Caco-2 (cell line): ENCODE results near the gene FNIP1. TPM values are rescaled to one million over a fixed set of nuclear protein-coding genes. Genes with fewer than 3 reads are reported as not detected.

Experiments
- BruUV-seq: library from RNA; stranded (reverse); fragments of 400-500 nt; replicated peaks from 2 replicates; lab custom pipeline; 2021; lab: Mats Ljungman, UMichigan
- CTCF ChIA-PET: fragments of 300-600 bp; sonication (Branson Sonifier 250); formaldehyde crosslinking; loops from one replicate; lab custom pipeline; 2022; ENCODE audit warnings: antibody characterized with exemption; lab: Charles Lee
- POLR2A ChIA-PET: fragments of 300-600 bp; sonication (Branson Sonifier 250); formaldehyde crosslinking; loops from one replicate; lab custom pipeline; 2022; ENCODE audit warnings: antibody characterized with exemption; lab: Charles Lee
- DNase-seq, 2 experiments: peaks; one replicate each; pipeline versions ENCODE4 v3.0.0 to v3.0.0-alpha.2; 2020 to 2022
- H3K27me3 ChIP-seq: replicated peaks from 2 replicates; pipeline ENCODE4 v1.6.0; 2011; ENCODE audit warnings: low read length; ENCODE audit not compliant: control insufficient read depth, insufficient read depth
- H3K36me3 ChIP-seq: 2 replicates; pipeline ENCODE4 v1.5.1; 2011; ENCODE audit warnings: low read length; ENCODE audit not compliant: control insufficient read depth, insufficient read depth
- H3K4me1 ChIP-seq: fragments of 250-450 bp; sonication (Bioruptor Pico); 2 replicates; pipeline ENCODE4 v1.5.1; 2020; ENCODE audit warnings: mild to moderate bottlenecking
- H3K4me3 ChIP-seq: 2 replicates; pipeline ENCODE4 v1.5.1; 2011; ENCODE audit warnings: low read depth, mild to moderate bottlenecking, control low read depth, low read length
- H3K9me3 ChIP-seq: fragments of 250-450 bp; sonication (Bioruptor Pico); 2 replicates; pipeline ENCODE4 v1.5.1; 2020; ENCODE audit warnings: mild to moderate bottlenecking, moderate library complexity
- H3K27ac Mint-ChIP-seq: one replicate; pipeline ENCODE4 v1.8.0; 2022; ENCODE audit warnings: mixed read lengths; ENCODE audit not compliant: unreplicated experiment
- H3K27me3 Mint-ChIP-seq: one replicate; pipeline ENCODE4 v1.8.0; 2022; ENCODE audit warnings: mixed read lengths; ENCODE audit not compliant: insufficient read depth, unreplicated experiment
- H3K36me3 Mint-ChIP-seq: one replicate; pipeline ENCODE4 v1.8.0; 2022; ENCODE audit warnings: mild to moderate bottlenecking, mixed read lengths; ENCODE audit not compliant: insufficient read depth, unreplicated experiment
- H3K4me1 Mint-ChIP-seq: one replicate; pipeline ENCODE4 v1.8.0; 2022; ENCODE audit warnings: low read depth, mixed read lengths; ENCODE audit not compliant: unreplicated experiment
- H3K4me3 Mint-ChIP-seq: one replicate; pipeline ENCODE4 v1.8.0; 2022; ENCODE audit warnings: mild to moderate bottlenecking, moderate library complexity, mixed read lengths; ENCODE audit not compliant: unreplicated experiment
- H3K9me3 Mint-ChIP-seq: one replicate; pipeline ENCODE4 v1.8.0; 2022; ENCODE audit warnings: mixed read lengths; ENCODE audit not compliant: unreplicated experiment
- intact Hi-C: fragments of 100-400 bp; cut with micrococcal nuclease; formaldehyde crosslinking; loops from one replicate; pipeline ENCODE4 v1.10.0; 2022; ENCODE audit not compliant: unreplicated experiment
- total RNA-seq: library from RNA; stranded (reverse); gene quantifications from 2 replicates; pipeline ENCODE4 v1.2.3, GENCODE V29; 2022
- TF ChIP-seq, protein P1 (sequence below), 2 experiments: fragments of 200-600 bp in 1 of 2; IDR thresholded peaks; 1 replicate in 1 of 2; 2 replicates in 1 of 2; pipeline versions ENCODE4 v1.5.1 to v1.8.0; 2011 to 2022; ENCODE audit warnings: antibody characterized with exemption in 1 of 2, control low read depth in 1 of 2, inconsistent platforms in 1 of 2, low read depth in 1 of 2, low read length in 1 of 2, mild to moderate bottlenecking in 1 of 2, moderate library complexity in 1 of 2; ENCODE audit not compliant: insufficient read depth in 1 of 2, severe bottlenecking in 1 of 2, unreplicated experiment in 1 of 2

Gene FNIP1
- total RNA-seq, 1 experiment from 2014 or later = 45.0 TPM

DNA sequence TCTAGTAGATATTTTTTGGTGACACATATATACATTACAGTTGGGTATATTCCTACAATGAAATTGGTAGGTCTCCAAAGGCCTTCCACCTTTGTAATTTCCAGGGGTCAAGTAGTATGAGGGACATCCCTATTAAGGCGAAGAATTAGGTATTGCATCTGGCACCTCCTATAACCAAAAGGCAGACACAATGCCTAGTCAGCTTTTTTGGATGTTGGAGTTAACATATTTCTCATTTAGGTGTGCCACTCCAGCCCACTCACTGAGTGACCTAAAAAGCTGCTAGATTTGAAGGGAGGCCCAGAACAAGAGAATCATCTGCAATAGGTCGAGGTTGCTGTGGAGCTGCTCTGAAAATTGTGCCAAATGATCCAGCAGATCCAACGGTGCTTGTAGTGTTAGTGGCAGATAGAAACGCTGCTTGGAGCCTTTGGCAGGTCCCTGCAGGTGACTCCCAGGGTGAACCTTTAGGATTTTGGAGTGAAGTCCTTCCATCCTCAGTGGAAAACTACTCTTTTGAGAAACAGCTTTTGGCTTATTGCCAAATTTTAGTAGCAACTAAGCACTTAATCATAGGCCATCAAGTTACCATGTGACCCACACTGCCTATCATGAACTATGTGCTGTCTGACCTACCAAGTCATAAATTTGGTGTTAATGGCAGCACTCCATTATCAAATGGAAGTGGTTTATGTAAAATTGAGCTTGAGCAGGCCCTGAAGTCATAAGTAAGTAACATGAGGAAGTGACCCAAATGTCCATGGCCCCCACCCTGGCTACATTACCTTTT, 15.7 kb upstream of the FNIP1 start:
- POLR2A ChIA-PET = no interaction called here
- H3K4me3 ChIP-seq = no peak overlapping the region

DNA sequence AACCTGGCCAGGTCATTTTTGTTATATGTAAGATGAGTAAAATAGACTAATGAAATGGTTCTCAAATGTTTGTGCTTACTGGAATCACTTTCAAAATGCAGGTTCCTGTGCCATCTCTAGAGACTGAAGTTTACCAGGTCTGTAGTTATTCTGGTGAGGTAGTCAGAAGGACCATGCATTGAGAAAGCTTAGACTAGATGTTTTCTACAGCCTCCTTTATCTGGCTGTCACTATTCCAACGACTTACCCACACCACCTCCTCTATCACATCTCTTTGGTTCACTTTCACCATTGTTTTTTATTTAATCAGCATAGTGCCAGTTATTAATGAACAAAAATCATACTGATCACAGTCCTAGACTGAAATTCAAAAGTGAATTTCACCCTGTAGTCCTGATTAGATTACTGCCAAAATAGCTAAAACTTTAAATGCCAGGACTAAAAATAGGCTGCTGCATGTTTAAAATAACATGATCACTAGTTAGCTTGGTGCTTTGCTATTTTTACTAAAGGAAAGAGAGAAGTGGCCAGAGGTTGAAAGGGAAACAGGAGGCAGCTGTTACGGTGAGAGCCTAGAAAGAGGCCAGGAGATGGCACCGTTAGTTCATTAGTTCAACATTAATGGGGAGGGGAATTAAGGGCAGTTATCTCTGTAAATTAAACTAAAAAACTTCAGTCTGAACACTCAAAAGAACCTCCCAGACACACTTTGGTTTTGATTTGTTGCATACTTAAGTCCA, 13.9 kb upstream of the FNIP1 start:
- Histone ChIP-seq H3K36me3 (no peaks in the 10 kb centered on the region), H3K9me3 (0 out of 2 replicates have a peak, but pooled peaks cover 3% of the 10 kb centered on the region), H3K4me1 (peaks cover 10% of the 10 kb centered on the region), H3K4me3 (no peak overlapping the region), H3K27me3 (no peaks in the 10 kb centered on the region; the same call in 1 of the 2 replicates)
- Mint-ChIP-seq H3K36me3 (no peaks in the 10 kb centered on the region), H3K27ac (no peak overlapping the region), H3K4me1 (no peaks in the 10 kb centered on the region), H3K27me3 (peaks cover 5% of the 10 kb centered on the region), H3K4me3 (no peak overlapping the region), H3K9me3 (peaks cover 7% of the 10 kb centered on the region)
- POLR2A ChIA-PET = no interaction called here
- intact Hi-C loops = no loop called here
- no TSS peak for BruUV-seq
- TF ChIP-seq, protein P1, sequence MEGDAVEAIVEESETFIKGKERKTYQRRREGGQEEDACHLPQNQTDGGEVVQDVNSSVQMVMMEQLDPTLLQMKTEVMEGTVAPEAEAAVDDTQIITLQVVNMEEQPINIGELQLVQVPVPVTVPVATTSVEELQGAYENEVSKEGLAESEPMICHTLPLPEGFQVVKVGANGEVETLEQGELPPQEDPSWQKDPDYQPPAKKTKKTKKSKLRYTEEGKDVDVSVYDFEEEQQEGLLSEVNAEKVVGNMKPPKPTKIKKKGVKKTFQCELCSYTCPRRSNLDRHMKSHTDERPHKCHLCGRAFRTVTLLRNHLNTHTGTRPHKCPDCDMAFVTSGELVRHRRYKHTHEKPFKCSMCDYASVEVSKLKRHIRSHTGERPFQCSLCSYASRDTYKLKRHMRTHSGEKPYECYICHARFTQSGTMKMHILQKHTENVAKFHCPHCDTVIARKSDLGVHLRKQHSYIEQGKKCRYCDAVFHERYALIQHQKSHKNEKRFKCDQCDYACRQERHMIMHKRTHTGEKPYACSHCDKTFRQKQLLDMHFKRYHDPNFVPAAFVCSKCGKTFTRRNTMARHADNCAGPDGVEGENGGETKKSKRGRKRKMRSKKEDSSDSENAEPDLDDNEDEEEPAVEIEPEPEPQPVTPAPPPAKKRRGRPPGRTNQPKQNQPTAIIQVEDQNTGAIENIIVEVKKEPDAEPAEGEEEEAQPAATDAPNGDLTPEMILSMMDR (IDR thresholded peaks at IDR 0.05; ENCODE audit: insufficient read depth in 1 of 2, low read depth in 1 of 2, low read length in 1 of 2, severe bottlenecking in 1 of 2, unreplicated experiment in 1 of 2) = peak; percentile 16 to 20
- CTCF ChIA-PET = interaction anchor here (0.6 to 2.8 kb wide), 4 partner anchors 14 to 197 kb away, joined by 3 to 25 read pairs (median 5); partner anchors contain the start of gene FNIP1
- DNase-seq = peak in 1 of 2 experiments; percentile 19

More for the DNA sequence above, 15.7 kb upstream of the FNIP1 start:
- BruUV-seq = no TSS peak
- H3K4me1 ChIP-seq = peaks cover 10% of the 10 kb centered on the region
- H3K36me3 ChIP-seq = no peaks in the 10 kb centered on the region
- Mint-ChIP-seq H3K9me3 (peaks cover 9% of the 10 kb centered on the region), H3K27ac (no peak overlapping the region), H3K36me3 (no peaks in the 10 kb centered on the region), H3K4me3 (no peak overlapping the region), H3K4me1 (no peaks in the 10 kb centered on the region), H3K27me3 (peaks cover 4% of the 10 kb centered on the region)
- CTCF ChIA-PET = interaction anchor here (2.8 kb wide), 1 partner anchor 195 kb away, joined by 25 read pairs; no protein-coding TSS in a partner anchor
- no peaks in the 10 kb centered on the region; the same call in 1 of the 2 replicates for H3K27me3 ChIP-seq
- intact Hi-C loops = no loop called here
- TF ChIP-seq, protein P1 (IDR thresholded peaks at IDR 0.05; ENCODE audit: insufficient read depth in 1 of 2, low read depth in 1 of 2, low read length in 1 of 2, severe bottlenecking in 1 of 2, unreplicated experiment in 1 of 2) = no peak
- DNase-seq = no peak
- H3K9me3 ChIP-seq = 0 out of 2 replicates have a peak, but pooled peaks cover 3% of the 10 kb centered on the region
